ENCODE data around the gene CAMK2D.

Gene CAMK2D

GRCh38 chr4:113411496-113411938, 350.0 kb downstream of the CAMK2D start:
- DNase-seq, result no peak

GRCh38 chr4:113410686-113411085, 350.9 kb downstream of the CAMK2D start:
- DNase-seq, result no peak

GRCh38 chr4:113409181-113409580, 352.4 kb downstream of the CAMK2D start:
- DNase-seq, result no peak

GRCh38 chr4:113407409-113407808, 354.1 kb downstream of the CAMK2D start:
- DNase-seq, result no peak

GRCh38 chr4:113406723-113407016, 354.9 kb downstream of the CAMK2D start:
- DNase-seq, result no peak

GRCh38 chr4:113405874-113406722, 355.4 kb downstream of the CAMK2D start:
- DNase-seq, result no peak

GRCh38 chr4:113404841-113405240, 356.7 kb downstream of the CAMK2D start:
- no peak for DNase-seq

GRCh38 chr4:113404167-113404571, 357.4 kb downstream of the CAMK2D start:
- DNase-seq, result no peak

Data from effector CD8-positive, alpha-beta T cell (primary cell).